Measurements from ENCODE around the gene KHDRBS1. TPM values are rescaled to one million over a fixed set of nuclear protein-coding genes. Genes with fewer than 3 reads are reported as not detected.

KHDRBS1 gene, protein sequence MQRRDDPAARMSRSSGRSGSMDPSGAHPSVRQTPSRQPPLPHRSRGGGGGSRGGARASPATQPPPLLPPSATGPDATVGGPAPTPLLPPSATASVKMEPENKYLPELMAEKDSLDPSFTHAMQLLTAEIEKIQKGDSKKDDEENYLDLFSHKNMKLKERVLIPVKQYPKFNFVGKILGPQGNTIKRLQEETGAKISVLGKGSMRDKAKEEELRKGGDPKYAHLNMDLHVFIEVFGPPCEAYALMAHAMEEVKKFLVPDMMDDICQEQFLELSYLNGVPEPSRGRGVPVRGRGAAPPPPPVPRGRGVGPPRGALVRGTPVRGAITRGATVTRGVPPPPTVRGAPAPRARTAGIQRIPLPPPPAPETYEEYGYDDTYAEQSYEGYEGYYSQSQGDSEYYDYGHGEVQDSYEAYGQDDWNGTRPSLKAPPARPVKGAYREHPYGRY
- 120 to 145 TPM (median 131 TPM) in 5 replicates for total RNA-seq (2022; extraction: Qiagen RNA extraction; ENCODE audit: low read depth)

DNA sequence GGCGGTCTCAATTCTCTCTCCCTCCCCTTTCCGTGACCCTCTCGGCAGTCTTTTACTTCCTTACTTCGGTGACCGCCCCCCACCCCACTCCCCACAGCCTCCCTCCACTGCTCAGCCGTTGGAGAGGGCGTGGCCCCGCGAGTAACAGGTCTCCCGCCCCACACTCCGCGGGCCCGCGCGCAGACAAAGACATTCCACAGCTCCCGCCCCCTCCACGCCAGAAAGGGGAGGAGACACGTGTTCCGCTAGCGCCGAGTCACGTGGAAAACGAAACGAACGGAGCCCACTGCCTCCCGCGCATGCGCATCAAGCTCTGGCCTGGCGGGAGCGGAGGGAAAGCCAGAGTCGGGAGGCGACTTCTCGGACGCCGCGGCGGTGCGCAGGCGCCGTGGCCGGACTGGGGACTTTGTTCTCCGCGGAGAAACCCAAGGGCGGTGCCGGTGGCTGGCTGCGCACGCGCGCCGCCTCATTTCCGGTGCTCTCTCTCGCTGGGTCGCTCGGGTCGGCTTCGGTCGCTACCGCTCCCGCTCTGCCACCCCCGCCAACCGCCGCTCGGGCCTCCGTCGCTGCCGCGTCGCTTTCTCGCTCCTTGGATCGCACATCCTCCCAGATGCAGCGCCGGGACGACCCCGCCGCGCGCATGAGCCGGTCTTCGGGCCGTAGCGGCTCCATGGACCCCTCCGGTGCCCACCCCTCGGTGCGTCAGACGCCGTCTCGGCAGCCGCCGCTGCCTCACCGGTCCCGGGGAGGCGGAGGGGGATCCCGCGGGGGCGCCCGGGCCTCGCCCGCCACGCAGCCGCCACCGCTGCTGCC, at the start of gene KHDRBS1:
Gene KHDRBS1 (plus strand): TSS at position 483 of the 813 bp plus-strand sequence. CDS start 128 bp downstream, at position 611.

DNA sequence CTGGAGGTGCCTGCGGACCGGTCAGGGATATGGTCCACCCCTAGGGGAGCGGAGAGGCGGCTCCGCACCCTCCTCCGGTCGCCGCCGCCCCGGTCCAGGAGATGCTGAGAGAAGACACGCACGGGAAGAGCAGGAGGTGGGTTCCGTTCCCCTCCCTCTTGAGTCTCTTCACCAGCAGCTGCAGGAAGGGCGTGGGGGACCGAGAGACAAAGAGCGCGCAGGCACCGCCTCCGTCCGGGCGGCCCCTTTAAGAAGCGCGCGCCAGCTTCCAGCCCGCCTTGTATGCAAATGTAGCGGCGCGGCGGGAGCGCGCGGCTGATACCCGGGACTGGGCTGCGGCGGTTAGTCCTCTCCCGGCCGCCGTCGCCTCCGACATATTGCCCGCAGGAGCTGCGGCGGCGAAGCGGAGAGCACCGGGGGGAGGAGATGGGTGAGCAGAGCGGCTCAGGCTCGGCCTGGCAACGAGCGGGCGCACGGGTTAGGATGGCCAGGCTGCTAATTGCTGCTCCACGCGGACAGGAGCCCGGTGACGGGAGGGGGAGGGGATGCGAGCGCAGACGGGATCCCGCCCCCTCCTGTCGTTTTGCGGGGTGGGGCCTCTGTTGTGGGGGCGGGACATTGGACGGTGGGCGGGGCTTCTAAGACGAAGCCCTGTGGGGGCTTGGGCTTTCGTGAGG, 59.1 kb downstream of the KHDRBS1 start, which contains the start of gene TMEM39B:
Gene TMEM39B (plus strand): TSS at position 318 of the 677 bp plus-strand sequence. CDS start 109 bp downstream, at position 427.

Other genes with a start within 250 kb of the KHDRBS1 start
- gene ADGRB2, start 249.5 kb upstream of the KHDRBS1 start, total RNA-seq (2022; extraction: Qiagen RNA extraction; ENCODE audit: low read depth) = 5.8 to 7.5 TPM (median 7.1 TPM) in 5 replicates
- gene SPOCD1, start 197.8 kb upstream of the KHDRBS1 start, total RNA-seq (2022; extraction: Qiagen RNA extraction; ENCODE audit: low read depth) = 3.5 to 6.9 TPM (median 5.1 TPM) in 5 replicates
- 190 to 235 TPM (median 209 TPM) in 5 replicates for gene PTP4A2, start 75.5 kb upstream of the KHDRBS1 start, total RNA-seq (2022; extraction: Qiagen RNA extraction; ENCODE audit: low read depth)
- gene TMEM39B, start 59.1 kb downstream of the KHDRBS1 start, total RNA-seq (2022; extraction: Qiagen RNA extraction; ENCODE audit: low read depth) = 9.1 to 13.8 TPM (median 13.5 TPM) in 5 replicates
- gene KPNA6, start 94.2 kb downstream of the KHDRBS1 start, total RNA-seq (2022; extraction: Qiagen RNA extraction; ENCODE audit: low read depth) = 14.9 to 19.7 TPM (median 16.5 TPM) in 5 replicates
- 27.5 to 33.0 TPM (median 29.5 TPM) in 5 replicates for gene TXLNA, start 165.8 kb downstream of the KHDRBS1 start, total RNA-seq (2022; extraction: Qiagen RNA extraction; ENCODE audit: low read depth)
- 1.9 to 2.6 TPM (median 2.2 TPM) in 5 replicates for gene CCDC28B, start 186.7 kb downstream of the KHDRBS1 start, total RNA-seq (2022; extraction: Qiagen RNA extraction; ENCODE audit: low read depth)
- 1.6 to 2.6 TPM (median 2.3 TPM) in 5 replicates for gene IQCC, start 191.8 kb downstream of the KHDRBS1 start, total RNA-seq (2022; extraction: Qiagen RNA extraction; ENCODE audit: low read depth)
- not detected in 5 replicates for gene DCDC2B, start 195.2 kb downstream of the KHDRBS1 start, total RNA-seq (2022; extraction: Qiagen RNA extraction; ENCODE audit: low read depth)
- gene TMEM234, start 208.5 kb downstream of the KHDRBS1 start, total RNA-seq (2022; extraction: Qiagen RNA extraction; ENCODE audit: low read depth) = 8.8 to 10.4 TPM (median 9.5 TPM) in 5 replicates
- gene EIF3I, start 208.5 kb downstream of the KHDRBS1 start, total RNA-seq (2022; extraction: Qiagen RNA extraction; ENCODE audit: low read depth) = 268 to 302 TPM (median 287 TPM) in 5 replicates
- 0.55 to 1.0 TPM (median 0.80 TPM) in 5 replicates for gene FAM167B, start 233.4 kb downstream of the KHDRBS1 start, total RNA-seq (2022; extraction: Qiagen RNA extraction; ENCODE audit: low read depth)
- gene LCK, start 237.4 kb downstream of the KHDRBS1 start, total RNA-seq (2022; extraction: Qiagen RNA extraction; ENCODE audit: low read depth) = 0.03 TPM in 1 of 5 replicates, not detected in the others